Measurements from ENCODE around the gene DCLK2.

GRCh38 chr4:150217808-150218207, 139.6 kb downstream of the DCLK2 start:
- TF ChIP-seq, protein P1, sequence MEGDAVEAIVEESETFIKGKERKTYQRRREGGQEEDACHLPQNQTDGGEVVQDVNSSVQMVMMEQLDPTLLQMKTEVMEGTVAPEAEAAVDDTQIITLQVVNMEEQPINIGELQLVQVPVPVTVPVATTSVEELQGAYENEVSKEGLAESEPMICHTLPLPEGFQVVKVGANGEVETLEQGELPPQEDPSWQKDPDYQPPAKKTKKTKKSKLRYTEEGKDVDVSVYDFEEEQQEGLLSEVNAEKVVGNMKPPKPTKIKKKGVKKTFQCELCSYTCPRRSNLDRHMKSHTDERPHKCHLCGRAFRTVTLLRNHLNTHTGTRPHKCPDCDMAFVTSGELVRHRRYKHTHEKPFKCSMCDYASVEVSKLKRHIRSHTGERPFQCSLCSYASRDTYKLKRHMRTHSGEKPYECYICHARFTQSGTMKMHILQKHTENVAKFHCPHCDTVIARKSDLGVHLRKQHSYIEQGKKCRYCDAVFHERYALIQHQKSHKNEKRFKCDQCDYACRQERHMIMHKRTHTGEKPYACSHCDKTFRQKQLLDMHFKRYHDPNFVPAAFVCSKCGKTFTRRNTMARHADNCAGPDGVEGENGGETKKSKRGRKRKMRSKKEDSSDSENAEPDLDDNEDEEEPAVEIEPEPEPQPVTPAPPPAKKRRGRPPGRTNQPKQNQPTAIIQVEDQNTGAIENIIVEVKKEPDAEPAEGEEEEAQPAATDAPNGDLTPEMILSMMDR (IDR thresholded peaks at IDR 0.05): no peak
- TF ChIP-seq EZH2 (IDR thresholded peaks at IDR 0.05; ENCODE audit: borderline replicate concordance, insufficient read depth, low read depth, low read length, poor library complexity, severe bottlenecking): no peak
